D721Med (cell line): ENCODE data around the gene TTLL11.
"Not testable (repeated sequence)": the region's sequence is repeated elsewhere in the genome, so short reads cannot be mapped to it uniquely, and the experiment has no call there.

Experiments
- DNase-seq: peaks from one replicate; pipeline ENCODE4 v3.0.0; 2011; ENCODE audit warnings: low spot score; ENCODE audit not compliant: insufficient read length
- FAIRE-seq: peaks from 2 replicates; lab custom pipeline; 2011; peaks lifted over from hg19 to GRCh38; lab: Jason Lieb, UNC
- TF ChIP-seq, protein P1 (sequence below): IDR thresholded peaks from 2 replicates; pipeline ENCODE4 v1.5.1; 2012; ENCODE audit warnings: mild to moderate bottlenecking, control low read depth; ENCODE audit not compliant: insufficient read depth; ENCODE audit errors: missing control alignments

Gene TTLL11

DNA sequence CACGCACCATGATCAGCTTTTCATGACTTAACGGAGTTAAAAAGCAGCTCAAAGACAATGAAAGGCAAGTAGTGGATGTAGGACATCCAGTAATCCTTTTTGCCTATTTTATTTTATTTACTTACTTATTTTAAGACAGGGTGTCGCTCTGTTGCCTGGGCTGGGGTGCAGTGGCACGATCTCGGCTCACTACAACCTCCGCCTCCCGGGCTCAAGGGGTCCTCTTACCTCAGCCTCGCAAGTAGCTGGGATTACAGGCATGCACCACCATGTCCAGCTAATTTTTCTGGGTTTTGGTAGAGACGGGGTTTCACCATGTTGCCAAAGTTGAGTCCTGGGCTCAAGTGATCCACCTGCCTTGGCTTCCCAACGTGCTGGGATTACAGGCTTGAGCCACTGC is 292.7 kb downstream of the TTLL11 start:
- DNase-seq (no peak), FAIRE-seq (no peak)
- TF ChIP-seq, protein P1, sequence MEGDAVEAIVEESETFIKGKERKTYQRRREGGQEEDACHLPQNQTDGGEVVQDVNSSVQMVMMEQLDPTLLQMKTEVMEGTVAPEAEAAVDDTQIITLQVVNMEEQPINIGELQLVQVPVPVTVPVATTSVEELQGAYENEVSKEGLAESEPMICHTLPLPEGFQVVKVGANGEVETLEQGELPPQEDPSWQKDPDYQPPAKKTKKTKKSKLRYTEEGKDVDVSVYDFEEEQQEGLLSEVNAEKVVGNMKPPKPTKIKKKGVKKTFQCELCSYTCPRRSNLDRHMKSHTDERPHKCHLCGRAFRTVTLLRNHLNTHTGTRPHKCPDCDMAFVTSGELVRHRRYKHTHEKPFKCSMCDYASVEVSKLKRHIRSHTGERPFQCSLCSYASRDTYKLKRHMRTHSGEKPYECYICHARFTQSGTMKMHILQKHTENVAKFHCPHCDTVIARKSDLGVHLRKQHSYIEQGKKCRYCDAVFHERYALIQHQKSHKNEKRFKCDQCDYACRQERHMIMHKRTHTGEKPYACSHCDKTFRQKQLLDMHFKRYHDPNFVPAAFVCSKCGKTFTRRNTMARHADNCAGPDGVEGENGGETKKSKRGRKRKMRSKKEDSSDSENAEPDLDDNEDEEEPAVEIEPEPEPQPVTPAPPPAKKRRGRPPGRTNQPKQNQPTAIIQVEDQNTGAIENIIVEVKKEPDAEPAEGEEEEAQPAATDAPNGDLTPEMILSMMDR, result no peak

DNA sequence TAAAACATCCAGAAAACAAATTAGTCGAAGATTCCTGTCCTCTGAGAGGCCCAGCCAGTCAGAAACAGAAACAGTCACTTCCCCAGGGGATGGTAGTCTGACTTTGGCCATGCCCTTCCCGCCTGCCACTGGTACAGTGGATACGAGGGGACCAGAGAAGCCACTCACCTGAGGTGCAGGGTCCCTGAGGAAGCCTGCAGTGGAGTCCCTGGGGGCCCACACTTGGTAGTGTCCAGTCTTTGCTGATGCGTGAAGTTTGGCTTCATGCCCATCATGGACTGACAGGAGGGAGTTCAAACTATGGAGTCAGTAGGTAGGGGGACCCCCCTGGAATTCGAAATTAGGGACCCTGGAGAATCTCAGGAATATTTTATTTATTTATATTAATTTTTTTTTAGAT is 294.2 kb downstream of the TTLL11 start:
- DNase-seq, result no peak
- TF ChIP-seq, protein P1, result no peak
- FAIRE-seq, result no peak

GRCh38 chr9:121797081-121797480 is 296.0 kb downstream of the TTLL11 start:
- TF ChIP-seq, protein P1, result no peak
- FAIRE-seq, result no peak

DNA sequence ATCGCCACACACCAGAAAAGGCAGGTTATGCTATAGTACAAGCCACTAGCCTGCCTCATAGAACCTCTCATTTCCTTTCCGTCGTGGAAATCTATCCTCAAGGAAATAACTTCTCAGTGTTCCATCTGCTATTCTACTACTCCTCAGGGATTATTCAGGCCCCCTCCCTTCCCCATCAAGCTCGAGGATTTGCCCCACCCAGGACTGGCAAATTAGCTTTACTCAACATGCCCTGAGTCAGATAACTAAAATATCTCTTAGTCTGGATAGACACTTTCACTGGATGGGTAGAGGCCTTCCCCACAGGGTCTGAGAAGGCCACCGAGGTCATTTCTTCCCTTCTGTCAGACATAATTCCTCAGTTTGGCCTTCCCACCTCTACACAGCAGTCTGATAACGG is 298.8 kb downstream of the TTLL11 start:
- DNase-seq, FAIRE-seq: not testable (repeated sequence)

More at GRCh38 chr9:121797081-121797480, 296.0 kb downstream of the TTLL11 start:
- no peak for DNase-seq

DNA sequence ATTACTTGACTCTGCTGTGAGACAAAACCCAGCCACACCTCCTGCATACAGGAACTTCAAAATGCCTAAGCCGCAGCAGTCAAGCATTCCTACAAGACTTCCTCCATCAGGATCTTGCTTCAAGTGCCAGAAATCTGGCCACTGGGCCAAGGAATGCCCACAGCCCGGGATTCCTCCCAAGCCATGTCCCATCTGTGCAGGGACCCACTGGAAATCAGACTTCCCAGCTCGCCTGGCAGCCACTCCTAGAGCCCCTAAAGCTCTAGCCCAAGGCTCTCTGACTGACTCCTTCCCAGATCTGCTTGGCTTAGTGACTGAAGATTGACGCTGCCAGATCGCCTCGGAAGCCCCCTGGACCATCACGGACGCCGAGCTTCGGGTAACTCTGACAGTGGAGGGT is 300.6 kb downstream of the TTLL11 start:
- FAIRE-seq, DNase-seq: not testable (repeated sequence)

DNA sequence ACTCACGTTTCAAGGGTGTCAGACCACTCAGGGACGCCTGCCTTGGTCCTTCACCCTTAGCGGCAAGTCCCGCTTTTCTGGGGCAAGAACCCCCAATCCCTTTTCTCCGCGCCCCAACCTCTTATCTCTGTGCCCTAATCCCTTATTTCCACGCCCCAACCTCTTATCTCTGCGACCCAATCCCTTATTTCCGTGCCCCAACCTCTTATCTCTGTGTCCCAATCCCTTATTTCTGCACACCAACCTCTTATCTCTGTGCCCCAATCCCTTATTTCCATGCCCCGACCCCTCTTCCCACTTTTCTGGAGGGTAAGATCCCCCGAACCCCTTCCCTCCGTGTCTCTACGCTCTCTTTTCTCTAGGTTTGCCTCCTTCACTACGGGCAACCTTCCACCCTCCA is 302.3 kb downstream of the TTLL11 start:
- FAIRE-seq, result no peak
- DNase-seq, result no peak
- TF ChIP-seq, protein P1, result no peak

DNA sequence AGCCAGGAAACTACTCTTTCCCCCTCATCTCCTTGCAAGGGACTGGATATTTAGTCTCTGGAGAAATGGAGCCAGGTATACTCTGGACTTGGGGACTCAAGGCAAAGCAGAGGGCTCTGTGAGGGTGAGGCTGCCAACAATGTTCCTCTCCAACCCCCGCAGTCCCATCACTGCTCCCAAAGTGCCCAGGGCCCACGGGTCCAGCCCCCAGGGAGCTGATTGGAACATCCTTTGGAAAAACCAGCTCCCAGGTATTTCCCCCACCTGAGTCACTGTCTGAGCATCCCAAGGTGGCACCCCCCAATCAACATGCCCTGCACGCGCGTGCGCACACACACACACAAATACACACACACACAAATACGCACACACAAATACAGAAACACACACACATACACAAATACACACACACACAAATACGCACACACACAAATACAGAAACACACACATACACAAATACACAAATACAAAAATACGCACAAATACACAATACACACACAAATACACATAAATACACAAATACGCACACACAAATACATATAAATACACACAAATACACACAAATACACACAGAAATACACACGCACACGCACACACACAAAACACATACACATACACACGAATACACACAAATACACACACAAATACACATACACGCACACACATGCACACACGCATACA is 304.3 kb downstream of the TTLL11 start:
- TF ChIP-seq, protein P1, result no peak
- FAIRE-seq (no peak), DNase-seq (no peak)

DNA sequence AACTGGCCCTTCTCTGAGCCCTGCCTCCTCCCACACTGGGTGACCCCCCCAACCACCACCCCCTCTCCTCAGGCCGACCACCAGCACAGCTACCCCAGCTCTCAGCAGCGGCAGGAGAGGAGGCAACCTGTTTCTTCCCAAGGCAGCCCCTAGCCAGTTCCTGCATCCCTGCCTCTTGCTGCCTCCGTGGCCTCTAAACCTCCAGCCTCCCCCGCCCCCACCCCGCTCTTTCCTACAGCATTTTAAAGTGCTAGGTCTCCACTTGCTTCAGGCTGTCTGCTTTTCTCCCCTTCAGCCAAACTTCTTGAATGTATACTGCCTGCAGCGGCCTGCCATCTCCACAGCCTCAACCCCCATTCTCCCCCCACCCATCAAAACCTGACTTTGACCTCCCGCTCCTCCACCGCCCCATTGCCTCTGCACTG is 306.1 kb downstream of the TTLL11 start:
- DNase-seq (no peak), FAIRE-seq (no peak)
- TF ChIP-seq, protein P1, result no peak
